HL-60 (cell line): Measurements from ENCODE around the gene ARIH1.

Experiments
- GABPA ChIP-seq: IDR thresholded peaks from 2 replicates; pipeline ENCODE4 v1.6.1; 2012; ENCODE audit warnings: low read depth
- POLR2AphosphoS5 ChIP-seq: IDR thresholded peaks from 2 replicates; pipeline ENCODE4 v1.6.1; 2012; ENCODE audit warnings: low read depth
- SPI1 ChIP-seq: IDR thresholded peaks from 2 replicates; pipeline ENCODE4 v1.6.1; 2012; ENCODE audit warnings: low read depth, mild to moderate bottlenecking, borderline replicate concordance
- TF ChIP-seq, protein P1 (sequence below): IDR thresholded peaks from one replicate; pipeline ENCODE4 v1.5.1; 2011; ENCODE audit warnings: low read length, control low read depth, inconsistent platforms; ENCODE audit not compliant: insufficient read depth
- TF ChIP-seq, protein P2 (sequence below): IDR thresholded peaks from 2 replicates; pipeline ENCODE4 v1.6.1; 2012; ENCODE audit warnings: low read depth; ENCODE audit not compliant: insufficient replicate concordance

DNA sequence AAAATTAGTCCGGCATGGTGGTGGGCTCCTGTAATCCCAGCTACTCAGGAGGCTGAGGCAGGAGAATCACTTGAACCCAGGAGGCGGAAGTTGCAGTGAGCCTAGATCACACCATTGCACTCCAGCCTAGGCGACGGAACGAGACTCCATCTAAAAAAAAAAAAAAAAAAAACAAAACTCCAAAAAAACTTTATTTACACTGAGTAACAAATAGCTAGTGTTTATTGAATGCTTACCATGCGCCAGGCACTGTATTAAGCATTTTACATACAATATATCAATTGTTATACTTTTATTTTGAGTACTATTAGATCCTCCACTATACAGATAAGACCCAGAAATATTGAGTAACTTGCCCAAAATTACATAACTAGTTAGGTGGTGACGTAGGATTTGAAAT is 17.4 kb upstream of the ARIH1 start:
- TF ChIP-seq, protein P1, sequence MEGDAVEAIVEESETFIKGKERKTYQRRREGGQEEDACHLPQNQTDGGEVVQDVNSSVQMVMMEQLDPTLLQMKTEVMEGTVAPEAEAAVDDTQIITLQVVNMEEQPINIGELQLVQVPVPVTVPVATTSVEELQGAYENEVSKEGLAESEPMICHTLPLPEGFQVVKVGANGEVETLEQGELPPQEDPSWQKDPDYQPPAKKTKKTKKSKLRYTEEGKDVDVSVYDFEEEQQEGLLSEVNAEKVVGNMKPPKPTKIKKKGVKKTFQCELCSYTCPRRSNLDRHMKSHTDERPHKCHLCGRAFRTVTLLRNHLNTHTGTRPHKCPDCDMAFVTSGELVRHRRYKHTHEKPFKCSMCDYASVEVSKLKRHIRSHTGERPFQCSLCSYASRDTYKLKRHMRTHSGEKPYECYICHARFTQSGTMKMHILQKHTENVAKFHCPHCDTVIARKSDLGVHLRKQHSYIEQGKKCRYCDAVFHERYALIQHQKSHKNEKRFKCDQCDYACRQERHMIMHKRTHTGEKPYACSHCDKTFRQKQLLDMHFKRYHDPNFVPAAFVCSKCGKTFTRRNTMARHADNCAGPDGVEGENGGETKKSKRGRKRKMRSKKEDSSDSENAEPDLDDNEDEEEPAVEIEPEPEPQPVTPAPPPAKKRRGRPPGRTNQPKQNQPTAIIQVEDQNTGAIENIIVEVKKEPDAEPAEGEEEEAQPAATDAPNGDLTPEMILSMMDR = no peak
- TF ChIP-seq, protein P2, sequence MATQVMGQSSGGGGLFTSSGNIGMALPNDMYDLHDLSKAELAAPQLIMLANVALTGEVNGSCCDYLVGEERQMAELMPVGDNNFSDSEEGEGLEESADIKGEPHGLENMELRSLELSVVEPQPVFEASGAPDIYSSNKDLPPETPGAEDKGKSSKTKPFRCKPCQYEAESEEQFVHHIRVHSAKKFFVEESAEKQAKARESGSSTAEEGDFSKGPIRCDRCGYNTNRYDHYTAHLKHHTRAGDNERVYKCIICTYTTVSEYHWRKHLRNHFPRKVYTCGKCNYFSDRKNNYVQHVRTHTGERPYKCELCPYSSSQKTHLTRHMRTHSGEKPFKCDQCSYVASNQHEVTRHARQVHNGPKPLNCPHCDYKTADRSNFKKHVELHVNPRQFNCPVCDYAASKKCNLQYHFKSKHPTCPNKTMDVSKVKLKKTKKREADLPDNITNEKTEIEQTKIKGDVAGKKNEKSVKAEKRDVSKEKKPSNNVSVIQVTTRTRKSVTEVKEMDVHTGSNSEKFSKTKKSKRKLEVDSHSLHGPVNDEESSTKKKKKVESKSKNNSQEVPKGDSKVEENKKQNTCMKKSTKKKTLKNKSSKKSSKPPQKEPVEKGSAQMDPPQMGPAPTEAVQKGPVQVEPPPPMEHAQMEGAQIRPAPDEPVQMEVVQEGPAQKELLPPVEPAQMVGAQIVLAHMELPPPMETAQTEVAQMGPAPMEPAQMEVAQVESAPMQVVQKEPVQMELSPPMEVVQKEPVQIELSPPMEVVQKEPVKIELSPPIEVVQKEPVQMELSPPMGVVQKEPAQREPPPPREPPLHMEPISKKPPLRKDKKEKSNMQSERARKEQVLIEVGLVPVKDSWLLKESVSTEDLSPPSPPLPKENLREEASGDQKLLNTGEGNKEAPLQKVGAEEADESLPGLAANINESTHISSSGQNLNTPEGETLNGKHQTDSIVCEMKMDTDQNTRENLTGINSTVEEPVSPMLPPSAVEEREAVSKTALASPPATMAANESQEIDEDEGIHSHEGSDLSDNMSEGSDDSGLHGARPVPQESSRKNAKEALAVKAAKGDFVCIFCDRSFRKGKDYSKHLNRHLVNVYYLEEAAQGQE = no peak
- TF ChIP-seq GABPA (no peak), SPI1 (no peak), POLR2AphosphoS5 (no peak)
